ENCODE results near the gene NFATC1. TPM values are rescaled to one million over a fixed set of nuclear protein-coding genes. Genes with fewer than 3 reads are reported as not detected.

The NFATC1 gene
- total and polyA plus RNA-seq, 2 experiments from 2014 or later, result 4.2 to 11.3 TPM

GRCh38 chr18:79507546-79508480 is 112.1 kb downstream of the NFATC1 start:
- no peak overlapping the region for H3K4me3 ChIP-seq
- WGBS (ENCODE audit: low lambda C conversion rate, missing lambda C conversion rate), result 53% methylated on average over 46 of the region's 46 CpGs
- DNase-seq (ENCODE audit: low spot score), result peak; percentile 59

DNA sequence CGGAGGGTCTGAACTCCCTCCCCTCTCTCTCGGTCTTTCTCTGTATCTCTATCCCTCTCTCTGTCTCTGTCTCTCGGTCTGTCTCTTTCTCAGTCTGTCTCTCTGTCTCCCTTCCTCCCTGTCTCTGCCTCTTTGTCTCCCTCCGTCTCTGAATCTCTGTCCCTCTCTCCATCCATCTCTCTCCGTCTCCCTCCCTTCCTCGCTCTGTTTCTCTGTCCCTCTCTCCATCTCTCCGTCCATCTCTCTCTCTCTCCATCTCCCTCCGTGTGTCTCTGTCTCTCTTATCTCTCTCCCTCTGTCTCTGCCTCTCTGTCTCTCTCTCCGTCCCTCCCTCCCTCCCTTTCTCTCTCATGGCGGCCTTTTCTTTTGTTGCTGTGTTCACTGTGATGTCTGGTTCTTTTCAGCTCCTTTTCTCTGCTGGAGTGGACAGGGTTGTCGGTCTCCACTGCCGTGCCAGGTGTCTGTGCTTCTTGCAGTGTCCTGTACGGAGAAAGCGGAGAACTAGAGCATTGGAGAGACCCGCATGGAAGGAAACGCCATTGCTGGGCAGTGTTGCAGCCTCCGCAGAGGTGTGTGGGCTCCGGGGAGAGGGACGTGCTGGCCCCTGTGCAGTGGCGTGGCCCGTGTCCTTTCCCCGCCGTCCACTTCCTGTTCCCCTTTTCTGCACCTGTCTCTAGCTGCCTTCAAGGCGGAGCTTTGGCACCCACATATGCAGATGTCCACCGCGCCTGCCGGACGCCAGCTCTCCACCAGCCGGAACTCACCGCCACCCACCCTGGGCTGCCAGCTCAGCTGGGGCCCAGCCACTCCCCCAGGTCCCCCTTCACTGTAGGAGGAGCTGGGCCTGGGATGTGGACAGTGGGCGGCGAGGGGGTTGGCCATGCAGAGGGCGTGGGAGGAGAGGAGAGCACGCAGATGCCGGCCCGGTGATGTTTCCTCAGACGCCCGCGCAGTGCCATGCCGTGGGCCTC is 113.1 kb downstream of the NFATC1 start:
- no peak overlapping the region for H3K27ac ChIP-seq
- no peaks in the 10 kb centered on the region for H3K9me3 ChIP-seq (ENCODE audit: low read depth)
- H3K4me2 ChIP-seq, result no peak overlapping the region
- H3K36me3 ChIP-seq (replicated peaks; ENCODE audit: insufficient read depth, low read depth), result no peaks in the 10 kb centered on the region
- H2AFZ ChIP-seq, result no peak overlapping the region
- no peaks in the 10 kb centered on the region for H4K20me1 ChIP-seq (ENCODE audit: insufficient read depth, poor library complexity, severe bottlenecking)
- peaks cover 4% of the 10 kb centered on the region for H3K27me3 ChIP-seq
- 88% methylated on average over 32 of the region's 40 CpGs for WGBS (ENCODE audit: low lambda C conversion rate, missing lambda C conversion rate)
- no peak for DNase-seq (ENCODE audit: low spot score)
- H3K4me1 ChIP-seq (ENCODE audit: insufficient read depth), result peaks cover 12% of the 10 kb centered on the region
- TF ChIP-seq EZH2 (IDR thresholded peaks at IDR 0.05; ENCODE audit: borderline replicate concordance), result no peak
- TF ChIP-seq CTCF (IDR thresholded peaks at IDR 0.05; ENCODE audit: poor library complexity), result no peak
- no peak for TF ChIP-seq EZH2phosphoT487 (IDR thresholded peaks at IDR 0.05; ENCODE audit: low read depth, severe bottlenecking, unreplicated experiment)
- H3K4me3 ChIP-seq, result no peak overlapping the region
- H3K79me2 ChIP-seq, result no peaks in the 10 kb centered on the region
- H3K9me2 ChIP-seq (replicated peaks; ENCODE audit: insufficient read depth), result no peaks in the 10 kb centered on the region

More at GRCh38 chr18:79507546-79508480, 112.1 kb downstream of the NFATC1 start:
- Histone ChIP-seq H3K9me2 (replicated peaks; ENCODE audit: insufficient read depth) (no peaks in the 10 kb centered on the region), H3K36me3 (replicated peaks; ENCODE audit: insufficient read depth, low read depth) (no peaks in the 10 kb centered on the region), H2AFZ (peak overlapping the region; percentile 11), H3K4me2 (peak overlapping the region; percentile 71), H3K27ac (peak overlapping the region; percentile 63), H4K20me1 (ENCODE audit: insufficient read depth, poor library complexity, severe bottlenecking) (no peaks in the 10 kb centered on the region), H3K79me2 (no peaks in the 10 kb centered on the region), H3K4me1 (ENCODE audit: insufficient read depth) (peaks cover 12% of the 10 kb centered on the region), H3K9me3 (ENCODE audit: low read depth) (no peaks in the 10 kb centered on the region), H3K27me3 (peaks cover 4% of the 10 kb centered on the region)
- TF ChIP-seq EZH2phosphoT487 (IDR thresholded peaks at IDR 0.05; ENCODE audit: low read depth, severe bottlenecking, unreplicated experiment), result peak; percentile 98
- no peak for TF ChIP-seq EZH2 (IDR thresholded peaks at IDR 0.05; ENCODE audit: borderline replicate concordance)

DNA sequence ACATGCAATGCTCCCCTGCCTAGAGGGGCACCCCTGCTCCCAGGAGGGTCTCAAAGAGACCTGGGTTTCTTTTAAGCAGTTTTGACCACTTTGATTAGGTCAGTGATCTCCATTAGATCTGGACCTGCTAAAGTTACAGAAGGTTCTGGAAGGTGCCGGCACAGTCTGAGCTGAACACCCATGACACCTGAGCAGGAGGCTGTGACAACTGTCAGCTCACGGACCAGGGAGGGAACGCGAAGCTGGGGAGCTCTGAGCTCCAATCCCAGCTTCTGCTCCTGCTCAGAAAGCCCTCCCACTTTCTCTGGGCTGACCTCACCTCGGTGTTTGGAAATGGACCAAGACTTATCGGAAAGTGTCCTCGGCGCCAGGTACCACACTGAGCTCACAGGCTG is 113.8 kb downstream of the NFATC1 start:
- WGBS (ENCODE audit: low lambda C conversion rate, missing lambda C conversion rate), result 90% methylated on average over 8 of the region's 8 CpGs
- TF ChIP-seq EZH2 (IDR thresholded peaks at IDR 0.05; ENCODE audit: borderline replicate concordance) (no peak), EZH2phosphoT487 (IDR thresholded peaks at IDR 0.05; ENCODE audit: low read depth, severe bottlenecking, unreplicated experiment) (no peak), CTCF (IDR thresholded peaks at IDR 0.05; ENCODE audit: poor library complexity) (no peak)
- no peaks in the 10 kb centered on the region for H3K36me3 ChIP-seq (replicated peaks; ENCODE audit: insufficient read depth, low read depth)
- H3K4me2 ChIP-seq, result no peak overlapping the region
- H4K20me1 ChIP-seq (ENCODE audit: insufficient read depth, poor library complexity, severe bottlenecking), result no peaks in the 10 kb centered on the region
- H3K4me3 ChIP-seq, result no peak overlapping the region
- H3K27ac ChIP-seq, result no peak overlapping the region
- H3K9me3 ChIP-seq (ENCODE audit: low read depth), result no peaks in the 10 kb centered on the region
- no peak for DNase-seq (ENCODE audit: low spot score)
- H2AFZ ChIP-seq, result no peak overlapping the region
- no peaks in the 10 kb centered on the region for H3K79me2 ChIP-seq
- H3K27me3 ChIP-seq, result peaks cover 4% of the 10 kb centered on the region
- H3K4me1 ChIP-seq (ENCODE audit: insufficient read depth), result peaks cover 12% of the 10 kb centered on the region
- H3K9me2 ChIP-seq (replicated peaks; ENCODE audit: insufficient read depth), result no peaks in the 10 kb centered on the region
